ENCODE results near the gene GADL1. TPM values are rescaled to one million over a fixed set of nuclear protein-coding genes. Genes with fewer than 3 reads are reported as not detected.

GADL1 gene
- total RNA-seq, 2 donors from 2014 or later, result 1.1 to 2.2 TPM

DNA sequence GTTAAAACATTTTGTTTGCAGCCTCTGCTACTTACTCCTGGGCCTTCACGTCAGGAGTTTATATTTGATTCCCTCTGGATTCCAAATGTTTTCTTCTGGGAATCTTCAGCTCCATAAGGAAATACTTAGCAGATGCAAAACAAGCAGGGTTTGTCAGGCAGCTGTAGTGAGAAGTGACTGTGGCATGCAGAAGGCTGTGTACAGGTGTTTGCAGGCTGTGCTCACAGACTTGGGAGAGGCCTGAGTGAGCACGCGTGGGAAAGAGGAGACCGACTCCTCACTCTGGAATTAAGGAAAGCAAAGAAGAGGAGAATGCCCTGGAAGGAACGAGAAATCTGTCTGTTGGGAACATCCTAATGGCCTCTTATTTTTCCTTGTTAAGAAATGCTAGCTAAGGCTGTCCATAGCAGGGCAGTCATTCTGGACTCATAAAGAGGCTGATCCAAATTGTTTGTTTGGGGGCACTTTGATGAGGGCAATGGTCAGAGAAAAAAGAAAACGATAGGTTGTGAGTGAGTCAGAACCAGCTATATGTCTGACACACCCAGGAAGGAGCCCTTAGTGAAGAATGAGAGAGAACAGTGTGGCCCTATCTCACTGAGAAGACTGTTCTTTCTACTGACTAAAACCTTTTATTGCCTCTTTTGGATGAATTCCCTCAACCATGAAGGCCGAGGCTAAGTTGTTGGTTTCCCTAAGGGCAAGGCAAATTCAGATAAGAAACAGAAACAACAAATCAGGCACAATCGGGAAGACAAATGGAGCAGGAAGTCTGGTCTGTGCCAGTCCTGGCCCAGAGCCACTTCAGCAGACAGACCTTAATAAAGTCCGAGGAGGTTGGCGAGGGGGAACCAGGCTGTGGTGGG lies 205.5 kb downstream of the GADL1 start:
- intact Hi-C loops (cut with DNase I), result loop anchor here in 1 of 2 donors (10.0 kb wide), 1 partner anchor 174 kb away; no protein-coding TSS in a partner anchor
- DNase-seq (ENCODE audit: low spot score), result no peak

DNA sequence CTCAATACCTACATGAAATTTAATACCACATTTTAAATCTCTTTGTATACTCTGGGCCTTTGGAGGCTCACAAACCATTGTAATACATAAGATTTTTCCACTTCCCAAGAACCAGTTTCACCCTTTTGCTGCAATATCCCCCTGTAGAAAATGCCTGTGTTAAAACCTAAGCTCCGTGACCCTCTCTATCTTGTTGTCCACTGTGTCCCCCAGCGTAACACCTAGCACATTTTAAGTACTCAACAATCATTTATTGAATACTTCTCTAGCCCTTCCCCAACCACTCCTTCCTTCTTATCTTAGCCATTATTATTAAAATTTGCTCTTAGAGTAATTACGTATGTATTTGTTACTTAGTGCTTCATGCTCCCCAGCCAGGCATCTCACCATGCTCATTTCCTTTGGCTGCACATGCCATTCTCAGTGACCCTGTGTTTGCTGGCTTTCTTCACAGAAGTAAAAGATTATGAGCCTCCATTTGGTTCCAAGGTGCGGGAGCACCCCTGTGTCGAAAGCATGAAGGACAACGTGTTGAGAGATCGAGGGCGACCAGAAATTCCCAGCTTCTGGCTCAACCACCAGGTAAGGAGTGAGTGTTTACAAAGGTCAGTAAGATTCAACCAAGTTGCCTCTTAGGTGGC lies 206.4 kb downstream of the GADL1 start:
- no peak for DNase-seq (ENCODE audit: low spot score)
- intact Hi-C loops (cut with DNase I), result loop anchor here in 1 of 2 donors (10.0 kb wide), 1 partner anchor 173 kb away; no protein-coding TSS in a partner anchor

DNA sequence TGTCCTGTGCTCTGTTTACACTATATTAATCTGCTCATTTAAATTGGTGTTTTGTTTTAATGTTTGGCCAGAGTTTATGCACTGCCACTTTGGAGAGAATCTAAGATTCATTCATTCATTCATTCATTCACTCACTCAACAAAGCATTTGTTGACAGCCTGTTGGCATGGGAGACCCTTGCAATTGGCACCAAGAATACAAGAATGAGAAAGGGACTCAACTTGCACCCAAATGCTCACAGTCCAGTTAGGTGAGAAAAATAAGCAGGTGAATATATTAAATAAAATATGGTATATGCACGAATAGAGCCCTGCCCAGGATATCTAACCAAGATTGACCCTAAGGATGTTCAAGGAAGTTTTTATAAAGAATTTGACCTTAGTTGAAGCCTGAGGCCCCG lies 207.7 kb downstream of the GADL1 start:
- no peak for DNase-seq (ENCODE audit: low spot score)
- intact Hi-C loops (cut with DNase I), result loop anchor here in 1 of 2 donors (10.0 kb wide), 1 partner anchor 172 kb away; no protein-coding TSS in a partner anchor

DNA sequence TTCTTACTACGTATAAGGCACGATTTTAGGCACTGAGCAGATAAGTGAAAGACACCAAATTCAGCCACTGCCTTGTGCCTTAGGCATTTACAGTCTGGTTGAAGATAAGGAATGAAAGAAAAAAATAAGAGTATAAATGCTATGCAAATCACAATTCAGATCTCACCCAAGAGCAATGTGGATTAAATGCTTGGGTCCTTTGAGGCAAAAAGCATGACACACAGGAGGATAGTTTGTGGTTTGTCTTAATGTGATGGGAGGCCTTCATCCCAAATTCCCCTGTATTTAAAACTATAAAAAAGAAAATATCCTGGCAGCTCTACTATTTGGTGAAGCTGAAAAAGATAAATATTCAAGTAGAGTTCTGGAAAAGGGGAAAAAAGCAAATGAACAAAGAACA lies 208.3 kb downstream of the GADL1 start:
- DNase-seq (ENCODE audit: low spot score), result no peak
- intact Hi-C loops (cut with DNase I), result loop anchor here in 1 of 2 donors (10.0 kb wide), 1 partner anchor 171 kb away; no protein-coding TSS in a partner anchor

DNA sequence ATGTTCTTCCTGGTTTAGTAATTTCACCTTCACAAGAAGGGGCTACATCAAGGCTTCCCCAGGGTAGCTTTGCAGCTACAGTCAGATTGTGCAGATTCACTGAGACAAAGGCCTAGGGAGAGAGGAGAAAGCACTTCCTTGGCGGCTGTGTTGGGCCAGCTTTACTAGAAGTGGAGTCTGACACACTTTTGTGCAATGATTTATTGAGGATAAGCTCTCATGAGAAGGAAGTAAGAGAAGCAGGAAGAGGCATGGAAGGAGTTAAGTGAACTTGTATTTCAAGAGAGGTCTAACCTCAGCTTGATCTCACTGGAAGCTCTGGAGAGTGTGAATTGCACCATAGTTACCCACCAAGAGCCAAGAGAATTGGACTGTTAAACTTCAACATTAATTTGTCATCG lies 209.2 kb downstream of the GADL1 start:
- DNase-seq (ENCODE audit: low spot score), result no peak
- intact Hi-C loops (cut with DNase I), result loop anchor here in 1 of 2 donors (10.0 kb wide), 1 partner anchor 170 kb away; no protein-coding TSS in a partner anchor

DNA sequence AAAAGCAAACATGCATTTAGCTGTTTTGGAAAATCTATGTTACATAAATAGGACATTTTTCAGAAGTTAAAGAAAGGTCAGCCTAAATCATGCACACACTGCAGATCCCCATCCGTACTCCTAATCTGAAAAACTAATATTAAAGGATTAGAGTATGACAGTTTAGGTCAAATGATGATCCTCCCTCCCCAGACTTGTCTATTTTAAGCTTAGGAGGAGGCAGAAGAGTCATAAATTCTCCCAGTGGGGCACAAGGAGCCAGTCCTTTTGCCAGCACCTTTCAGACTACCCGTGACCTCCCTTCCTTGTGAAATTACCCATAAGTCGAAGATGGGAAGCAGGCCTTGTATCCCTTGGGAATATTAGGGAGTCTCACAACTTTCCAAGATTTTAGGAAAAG lies 210.1 kb downstream of the GADL1 start:
- no peak for DNase-seq (ENCODE audit: low spot score)
- intact Hi-C loops (cut with DNase I), result loop anchor here in 1 of 2 donors (10.0 kb wide), 1 partner anchor 170 kb away; no protein-coding TSS in a partner anchor

DNA sequence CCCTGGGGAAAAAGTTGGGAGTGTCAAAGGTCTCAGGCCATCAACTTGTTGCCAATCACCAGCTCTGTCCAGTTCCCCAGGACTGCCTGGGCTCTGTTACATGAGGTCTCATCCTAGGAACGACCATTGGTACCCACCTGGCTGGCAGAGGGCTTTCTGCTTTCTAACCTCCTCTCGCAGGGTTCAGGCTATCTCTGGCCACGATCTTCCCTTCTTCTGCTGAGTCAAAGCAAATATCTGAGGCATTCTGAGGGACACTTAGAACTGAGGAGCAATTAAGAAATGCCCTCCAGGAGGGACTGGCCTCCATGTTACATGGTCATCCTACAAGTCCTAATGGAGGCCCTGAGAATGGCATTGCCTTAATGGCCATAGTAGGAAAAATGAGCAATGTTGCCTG lies 210.7 kb downstream of the GADL1 start:
- intact Hi-C loops (cut with DNase I), result loop anchor here in 1 of 2 donors (10.0 kb wide), 1 partner anchor 169 kb away; no protein-coding TSS in a partner anchor
- DNase-seq (ENCODE audit: low spot score), result no peak

DNA sequence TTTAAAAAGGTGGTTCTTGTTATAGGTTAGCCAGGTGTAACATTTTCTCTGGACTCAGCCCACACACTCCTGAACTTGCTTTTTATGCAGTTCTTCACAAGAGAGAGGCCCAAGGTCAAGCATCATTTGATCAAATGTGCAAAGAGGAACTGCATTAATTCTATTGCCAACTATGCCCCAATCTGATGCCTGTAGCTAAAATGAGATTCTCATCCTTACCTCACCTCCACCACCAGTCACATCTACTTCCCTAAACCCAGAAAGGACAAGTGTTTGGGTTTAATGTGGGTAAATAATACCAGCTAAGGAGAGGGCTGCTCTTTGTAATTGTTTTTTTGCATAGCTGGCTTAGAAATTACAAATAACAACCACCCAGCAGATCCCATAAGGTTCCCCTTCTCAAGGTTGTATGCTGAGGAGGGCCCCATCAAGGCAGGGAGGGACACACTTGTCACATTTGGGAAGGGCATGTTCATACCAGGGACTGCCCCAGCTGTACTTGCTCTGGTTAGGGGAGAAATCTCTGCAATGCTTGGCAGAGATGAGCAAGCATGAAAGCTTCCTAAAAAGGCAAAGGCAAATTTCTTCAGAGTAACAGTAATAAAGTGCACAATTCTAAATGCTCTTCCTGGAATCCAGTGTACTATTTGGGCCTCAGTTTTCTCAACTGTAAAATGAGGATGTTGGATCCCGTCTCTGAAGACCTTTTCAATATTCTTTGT lies 211.9 kb downstream of the GADL1 start:
- intact Hi-C loops (cut with DNase I), result loop anchor here in 1 of 2 donors (10.0 kb wide), 1 partner anchor 168 kb away; no protein-coding TSS in a partner anchor
- DNase-seq (ENCODE audit: low spot score), result no peak

DNA sequence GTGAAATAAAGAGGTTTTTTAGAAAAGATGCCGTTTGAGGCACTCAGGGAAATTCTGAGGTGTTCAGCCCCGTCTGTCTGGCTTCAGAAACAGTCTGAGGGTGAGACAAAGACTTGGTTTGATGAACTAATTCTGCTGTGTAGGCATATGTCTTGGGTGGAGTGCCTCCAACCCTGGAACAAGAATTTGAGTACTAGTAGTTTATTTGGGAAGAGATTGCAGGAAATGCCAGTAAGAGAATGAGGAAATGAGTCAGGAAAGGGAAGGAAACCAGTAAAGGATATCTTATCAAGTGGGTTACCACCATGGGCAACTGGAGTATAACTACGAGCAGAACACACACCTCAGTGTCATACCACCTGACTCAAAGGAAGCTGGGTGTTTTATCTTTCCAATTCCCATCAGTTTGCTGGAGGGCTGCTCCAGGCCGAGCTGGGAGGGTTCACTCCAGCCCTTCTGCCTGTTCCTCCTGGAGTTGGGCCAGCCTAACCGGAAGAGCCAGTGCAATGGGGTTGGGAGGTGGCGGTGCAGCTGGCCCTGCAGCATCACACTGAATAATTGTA lies 212.7 kb downstream of the GADL1 start:
- peak; percentile 84 for DNase-seq (ENCODE audit: low spot score)
- intact Hi-C loops (cut with DNase I), result loop anchor here in 1 of 2 donors (10.0 kb wide), 1 partner anchor 167 kb away; no protein-coding TSS in a partner anchor

DNA sequence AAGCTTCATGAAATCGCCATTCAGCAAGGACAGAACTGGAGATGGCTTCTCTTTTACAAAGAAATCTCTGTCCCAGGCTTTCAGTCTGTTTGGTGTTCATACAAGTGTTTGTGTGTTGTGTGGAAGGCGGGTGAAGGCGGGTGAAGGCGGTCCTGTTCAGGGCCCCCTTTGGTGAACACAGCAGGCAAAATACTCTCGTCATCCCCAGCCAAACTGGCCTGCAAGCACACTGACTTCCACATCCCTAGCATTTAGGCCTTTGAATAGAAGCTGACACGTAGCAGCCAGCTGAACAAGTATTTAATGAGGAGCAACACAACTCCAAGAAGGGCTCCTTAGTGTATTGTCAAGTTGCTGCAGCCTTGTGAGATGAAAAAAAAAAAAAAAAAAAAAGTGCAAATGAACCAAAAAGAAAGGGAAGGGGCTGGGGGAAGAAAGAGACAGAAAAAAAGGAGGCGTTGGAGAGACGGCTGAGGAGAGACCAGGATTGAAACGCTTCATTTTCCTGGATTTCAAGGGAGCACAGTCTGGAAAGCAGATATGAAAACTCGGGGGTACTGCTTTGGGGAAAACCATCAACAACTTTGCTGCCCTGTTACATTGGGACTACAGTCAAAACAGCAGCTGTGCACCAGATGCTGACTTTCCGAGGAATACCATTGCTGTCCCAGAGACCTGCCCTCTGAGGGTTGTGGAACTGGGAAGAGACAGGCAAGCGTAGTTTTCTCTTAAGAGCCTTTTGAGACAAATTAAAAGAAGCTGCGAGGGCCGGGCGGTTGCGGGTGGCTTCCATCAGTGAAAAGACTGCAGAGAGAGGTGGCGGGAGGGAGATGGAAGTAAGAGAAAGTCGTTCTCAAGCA lies 213.4 kb downstream of the GADL1 start:
- intact Hi-C loops (cut with DNase I), result loop anchor here in 1 of 2 donors (10.0 kb wide), 1 partner anchor 166 kb away; no protein-coding TSS in a partner anchor
- no peak for DNase-seq (ENCODE audit: low spot score)

DNA sequence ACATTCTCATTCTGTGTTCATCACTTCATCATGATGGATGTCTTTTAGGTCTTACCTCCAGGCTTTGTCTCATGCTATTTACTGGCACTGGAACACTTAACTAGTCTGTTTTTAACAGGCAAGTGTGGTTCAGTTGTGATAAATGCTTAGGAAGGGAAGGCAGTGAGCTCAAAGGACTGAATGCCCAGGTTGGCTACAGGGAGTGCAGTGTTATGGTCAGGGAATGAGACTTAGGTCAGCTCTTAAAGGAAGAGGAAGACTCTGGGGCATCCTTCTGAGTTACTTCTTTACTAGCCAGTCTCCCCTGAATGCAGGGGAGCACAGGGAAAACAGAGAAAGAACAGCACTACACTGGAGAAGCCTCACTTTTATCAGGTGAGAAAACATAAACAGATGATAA lies 215.4 kb downstream of the GADL1 start:
- intact Hi-C loops (cut with DNase I), result no loop called here
- no peak for DNase-seq (ENCODE audit: low spot score)

DNA sequence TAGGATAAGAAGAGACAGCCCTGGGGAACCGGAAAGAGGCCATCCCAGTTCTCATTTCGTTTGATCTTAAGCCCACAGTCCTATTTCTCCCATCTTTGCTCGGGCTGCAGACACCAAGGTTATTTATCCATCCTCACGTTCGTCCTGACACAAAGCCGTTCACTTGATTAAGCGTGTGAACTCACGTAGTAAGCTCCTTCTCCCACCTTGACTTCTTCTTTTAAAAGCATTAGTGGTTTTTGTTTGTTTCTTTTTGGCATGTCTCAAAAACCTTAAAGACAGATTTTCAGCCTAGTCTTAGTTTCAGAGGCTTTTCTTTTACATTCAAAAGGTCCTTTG lies 217.1 kb downstream of the GADL1 start:
- intact Hi-C loops (cut with DNase I), result no loop called here

DNA sequence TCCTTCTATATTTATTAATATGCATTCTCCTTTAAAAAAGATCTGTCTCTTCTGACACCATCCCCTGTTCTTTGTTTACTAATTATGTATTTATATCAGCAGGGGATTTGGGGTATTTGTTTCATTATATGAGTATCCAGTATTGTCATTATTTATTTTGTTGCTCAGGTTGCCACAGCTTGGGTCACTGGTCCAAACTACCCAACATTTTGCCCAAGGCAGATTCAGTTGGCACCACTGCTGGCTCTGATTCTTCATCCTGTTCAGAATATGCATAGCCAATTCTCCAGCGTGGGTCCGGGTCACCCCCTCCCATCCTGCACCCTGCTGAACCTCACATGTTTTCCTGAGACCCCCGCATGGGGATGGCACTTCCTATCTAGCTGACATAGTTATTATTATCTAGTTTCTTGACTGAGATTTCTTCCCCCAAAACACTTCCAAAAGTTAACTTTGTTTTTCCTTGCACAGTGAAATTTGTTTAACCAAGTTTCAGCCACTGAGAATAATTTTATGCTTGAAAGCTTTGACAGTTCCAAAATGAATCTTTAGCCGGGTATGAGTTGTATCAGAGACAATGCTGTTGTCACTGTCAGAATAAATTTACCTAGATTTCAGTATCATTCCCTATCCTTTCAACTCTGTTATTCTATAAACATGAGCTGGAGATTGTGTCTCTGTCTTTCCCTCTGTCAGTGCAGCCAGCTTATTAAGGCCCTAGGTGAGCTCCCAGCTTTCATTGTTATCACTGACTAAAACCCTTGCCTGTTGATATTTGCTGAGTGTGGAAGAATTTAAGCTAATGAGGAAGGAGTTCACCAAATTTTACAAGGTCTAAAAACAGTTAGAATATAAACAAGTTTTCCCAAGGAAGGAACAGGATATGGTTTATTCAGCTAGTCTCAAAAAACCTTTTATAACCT lies 217.8 kb downstream of the GADL1 start:
- intact Hi-C loops (cut with DNase I), result no loop called here
- no peak for DNase-seq (ENCODE audit: low spot score)

More for the DNA sequence above, 217.1 kb downstream of the GADL1 start:
- DNase-seq (ENCODE audit: low spot score), result no peak

Data from posterior vena cava (tissue), 2 donors.